HepG2 (cell line): Measurements from ENCODE around the gene CNIH3. TPM values are rescaled to one million over a fixed set of nuclear protein-coding genes. Genes with fewer than 3 reads are reported as not detected.
A peak's percentile ranks its signal among the peaks of the same experiment; 100 is the strongest.

Experiments used
- ATAC-seq: fragments of 200-7000 bp; cut with Tn5 transposase; 3 replicates; pipeline ENCODE4 v1.9.1; 2020; ENCODE audit warnings: mild to moderate bottlenecking, moderate library complexity
- BruUV-seq: library from RNA; stranded (reverse); fragments of 400-500 nt; replicated peaks from 2 replicates; lab custom pipeline; 2021; lab: Mats Ljungman, UMichigan
- CTCF ChIA-PET: fragments of 300-600 bp; formaldehyde crosslinking; extraction: SDS; loops from one replicate; lab custom pipeline; 2021; ENCODE audit warnings: low total read pairs, inconsistent platforms, low intra/inter-chr PET ratio; lab: Yijun Ruan, JAX
- POLR2A ChIA-PET: fragments of 350-600 bp; sonication (Branson Sonifier 250); formaldehyde crosslinking; loops from one replicate; lab custom pipeline; 2020; ENCODE audit warnings: antibody characterized with exemption, inconsistent platforms; lab: Yijun Ruan, JAX
- DNase-seq: peaks from one replicate; pipeline ENCODE4 v3.0.0-alpha.2; 2015; ENCODE audit warnings: low spot score
- FAIRE-seq: peaks from 3 replicates; lab custom pipeline; 2011; peaks lifted over from hg19 to GRCh38; lab: Jason Lieb, UNC
- H2AFZ ChIP-seq: one replicate; pipeline ENCODE4 v1.6.1; 2011; ENCODE audit warnings: low read length, inconsistent platforms
- H3K27ac ChIP-seq: fragments of 300-600 bp; 3 replicates; pipeline ENCODE4 v1.8.0; 2011; ENCODE audit warnings: mixed run types, mild to moderate bottlenecking, mixed read lengths, low read length, inconsistent platforms; ENCODE audit not compliant: insufficient read depth; ENCODE audit errors: extremely low read length
- H3K27me3 ChIP-seq, 2 experiments: fragments of 200-600 bp in 1 of 2; 2 replicates in 1 of 2; 3 replicates in 1 of 2; pipeline versions ENCODE4 v1.6.0 to v1.8.0; 2011; ENCODE audit warnings: low read length in 2 of 2, mild to moderate bottlenecking in 2 of 2, moderate library complexity in 2 of 2, inconsistent platforms in 1 of 2; ENCODE audit not compliant: insufficient read depth in 2 of 2, control insufficient read depth in 1 of 2
- H3K36me3 ChIP-seq, 2 experiments: fragments of 200-600 bp in 1 of 2; replicated peaks in 1 of 2; 2 replicates in 1 of 2; 3 replicates in 1 of 2; pipeline versions ENCODE4 v1.5.1 to v1.8.0; 2011; ENCODE audit warnings: low read length in 2 of 2, inconsistent platforms in 1 of 2; ENCODE audit not compliant: insufficient read depth in 2 of 2, control insufficient read depth in 1 of 2
- H3K4me1 ChIP-seq: 2 replicates; pipeline ENCODE4 v1.5.1; 2012; ENCODE audit warnings: low read length, inconsistent platforms; ENCODE audit not compliant: insufficient read depth
- H3K4me2 ChIP-seq: 2 replicates; pipeline ENCODE4 v1.6.0; 2011; ENCODE audit warnings: low read depth, low read length, inconsistent platforms
- H3K4me3 ChIP-seq, 3 experiments: fragments of 200-600 bp in 1 of 3; sonication (generic), shearing (Covaris generic) in 1 of 3; replicated peaks in 1 of 3; 2 replicates each; pipeline ENCODE4 v1.5.1; 2011 to 2016; ENCODE audit warnings: low read length in 3 of 3, inconsistent platforms in 2 of 3, low read depth in 2 of 3, mild to moderate bottlenecking in 2 of 3, control low read depth in 1 of 3, mixed read lengths in 1 of 3; ENCODE audit not compliant: insufficient read depth in 1 of 3
- H3K79me2 ChIP-seq: one replicate; pipeline ENCODE4 v1.6.1; 2011; ENCODE audit warnings: low read length, inconsistent platforms; ENCODE audit not compliant: insufficient read depth
- H3K9ac ChIP-seq: 2 replicates; pipeline ENCODE4 v1.6.0; 2011; ENCODE audit warnings: mild to moderate bottlenecking, low read depth, low read length, inconsistent platforms; ENCODE audit not compliant: insufficient read depth
- H3K9me3 ChIP-seq: 2 replicates; pipeline ENCODE4 v1.5.1; 2012; ENCODE audit warnings: mild to moderate bottlenecking, low read length
- H4K20me1 ChIP-seq: 2 replicates; pipeline ENCODE4 v1.6.0; 2011; ENCODE audit warnings: inconsistent platforms, mild to moderate bottlenecking, low read length, moderate library complexity; ENCODE audit not compliant: insufficient read depth
- KDM5B ChIP-seq: sonication (generic); formaldehyde crosslinking; IDR thresholded peaks from 2 replicates; pipeline ENCODE4 v1.4.0; 2020; ENCODE audit warnings: missing genetic modification reagents, mild to moderate bottlenecking, borderline replicate concordance
- POLR2AphosphoS5 ChIP-seq: IDR thresholded peaks from 2 replicates; pipeline ENCODE4 v1.6.1; 2012; ENCODE audit warnings: low read depth, low read length
- RAD21 ChIP-seq: fragments of 450-650 bp; formaldehyde crosslinking; IDR thresholded peaks from 2 replicates; pipeline ENCODE4 v1.5.0; 2020; ENCODE audit warnings: mild to moderate bottlenecking
- ZNF614 ChIP-seq: IDR thresholded peaks from 2 replicates; pipeline ENCODE4 v1.6.1; 2018; ENCODE audit warnings: missing biosample characterization, missing genetic modification reagents, inconsistent platforms, borderline replicate concordance
- WGBS: methylation state at CpG from one replicate; pipeline ENCODE4 v1.1.6; 2017; ENCODE audit warnings: low lambda C conversion rate; 5-methylcytosine and 5-hydroxymethylcytosine counted together
- in situ Hi-C: cut with HindIII; loops from 2 replicates; pipeline ENCODE4 v1.10.0; 2017; ENCODE audit warnings: low pct_unique_long_range_greater_than_20kb; ENCODE audit not compliant: extremely low pct_ligation_motif_present
- intact Hi-C: fragments of 100-400 bp; cut with micrococcal nuclease; formaldehyde crosslinking; loops from one replicate; pipeline ENCODE4 v1.10.0; 2022; ENCODE audit not compliant: unreplicated experiment
- polyA plus RNA-seq, 8 experiments: library from polyadenylated mRNA; depleted of rRNA in 3 of 8; stranded (reverse) in 7 of 8; unstranded in 1 of 8; fragments of >200 nt; fragmentation: Illumina TruSeq in 4 of 8; extraction: Trizol in 4 of 8; gene quantifications; 2 replicates each; pipeline versions ENCODE4 v1.2.1 to v1.2.3, GENCODE V29; 2011 to 2016; ENCODE audit warnings: low read depth in 4 of 8, missing spikeins in 1 of 8, mixed read lengths in 1 of 8; ENCODE audit not compliant: insufficient read depth in 1 of 8
- total RNA-seq, 5 experiments: library from RNA; depleted of rRNA; stranded (reverse); fragments of >200 nt; fragmentation: Illumina TruSeq; extraction: Trizol; gene quantifications; 2 replicates each; pipeline ENCODE4 v1.2.3, GENCODE V29; 2016; ENCODE audit warnings: low read depth in 1 of 5
- TF ChIP-seq, protein P1 (sequence below): sonication (generic); IDR thresholded peaks from 2 replicates; pipeline ENCODE4 v1.6.1; 2016; ENCODE audit warnings: low read depth, borderline replicate concordance
- TF ChIP-seq, protein P2 (sequence below): sonication (generic); formaldehyde crosslinking; IDR thresholded peaks from 2 replicates; pipeline ENCODE4 v1.5.0; 2020; ENCODE audit warnings: mild to moderate bottlenecking, missing genetic modification reagents

Gene CNIH3
- total and polyA plus RNA-seq, 2 of the 13 experiments (the other 11 are each of a cell fraction or from before 2014, with no cell fraction given) = 0.36 to 1.1 TPM

DNA sequence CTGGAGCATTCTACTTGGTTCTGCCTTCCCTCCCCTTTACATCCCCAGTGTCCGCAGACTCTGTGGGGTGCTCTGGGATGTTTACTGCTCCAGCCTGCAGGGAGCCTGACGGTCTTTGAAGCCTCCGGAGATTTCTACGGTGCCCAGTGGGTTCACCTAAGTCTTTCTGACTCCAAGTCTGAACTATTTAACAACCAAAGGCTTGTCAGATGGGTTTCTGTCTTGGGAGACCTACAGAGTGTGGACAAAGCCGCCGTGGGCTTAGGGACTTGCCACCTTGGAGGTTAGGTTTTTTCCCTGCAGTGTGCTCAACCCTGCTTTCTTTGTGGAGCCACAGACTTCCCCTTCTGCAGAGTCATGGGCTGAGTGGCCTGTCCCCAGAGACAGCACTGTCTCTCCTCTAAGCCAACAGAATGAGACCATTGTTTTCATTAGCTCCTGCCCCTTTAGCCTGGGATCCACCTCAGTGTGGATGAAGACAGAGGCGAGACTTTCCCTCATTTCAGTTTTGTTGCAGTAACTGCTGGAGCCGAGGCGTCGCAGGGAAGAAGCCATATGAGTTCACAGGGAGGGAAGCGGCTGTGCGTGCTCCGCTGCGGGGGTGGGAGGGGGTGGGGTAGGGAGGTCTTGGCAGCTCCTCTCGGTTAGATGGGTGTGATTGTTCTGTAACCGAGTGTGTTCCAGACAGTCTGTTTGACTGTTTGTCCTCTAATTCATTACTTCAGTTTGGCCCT, 120.7 kb downstream of the CNIH3 start:
- DNase-seq (peak; percentile 10), ATAC-seq (peak; percentile 73), FAIRE-seq (no peak)
- BruUV-seq = no TSS peak
- intact Hi-C loops = no loop called here
- no peaks in the 10 kb centered on the region for H3K36me3 ChIP-seq
- H3K9ac ChIP-seq = no peak overlapping the region; the same call in 1 of the 2 replicates
- no peak overlapping the region for H3K4me3 ChIP-seq
- peak overlapping the region; percentile 25; the same call in 1 of the 2 replicates for H3K4me2 ChIP-seq
- H3K27me3 ChIP-seq = peaks cover 0 to 9% of the 10 kb centered on the region in 2 experiments; a peak in 2 of 5 replicates
- H3K4me1 ChIP-seq = peaks cover 16% of the 10 kb centered on the region
- H3K79me2 ChIP-seq = no peaks in the 10 kb centered on the region
- 18% methylated on average over 16 of the region's 16 CpGs for whole genome bisulfite sequencing
- no peaks in the 10 kb centered on the region for H3K9me3 ChIP-seq
- POLR2A ChIA-PET = no interaction called here
- in situ Hi-C loops = no loop called here
- TF ChIP-seq RAD21 (CRISPR knock-in tag) = no peak
- no peak for TF ChIP-seq ZNF614 (CRISPR knock-in tag)
- TF ChIP-seq KDM5B (CRISPR knock-in tag) = no peak
- TF ChIP-seq, protein P1, sequence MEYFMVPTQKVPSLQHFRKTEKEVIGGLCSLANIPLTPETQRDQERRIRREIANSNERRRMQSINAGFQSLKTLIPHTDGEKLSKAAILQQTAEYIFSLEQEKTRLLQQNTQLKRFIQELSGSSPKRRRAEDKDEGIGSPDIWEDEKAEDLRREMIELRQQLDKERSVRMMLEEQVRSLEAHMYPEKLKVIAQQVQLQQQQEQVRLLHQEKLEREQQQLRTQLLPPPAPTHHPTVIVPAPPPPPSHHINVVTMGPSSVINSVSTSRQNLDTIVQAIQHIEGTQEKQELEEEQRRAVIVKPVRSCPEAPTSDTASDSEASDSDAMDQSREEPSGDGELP = no peak
- TF ChIP-seq, protein P2, sequence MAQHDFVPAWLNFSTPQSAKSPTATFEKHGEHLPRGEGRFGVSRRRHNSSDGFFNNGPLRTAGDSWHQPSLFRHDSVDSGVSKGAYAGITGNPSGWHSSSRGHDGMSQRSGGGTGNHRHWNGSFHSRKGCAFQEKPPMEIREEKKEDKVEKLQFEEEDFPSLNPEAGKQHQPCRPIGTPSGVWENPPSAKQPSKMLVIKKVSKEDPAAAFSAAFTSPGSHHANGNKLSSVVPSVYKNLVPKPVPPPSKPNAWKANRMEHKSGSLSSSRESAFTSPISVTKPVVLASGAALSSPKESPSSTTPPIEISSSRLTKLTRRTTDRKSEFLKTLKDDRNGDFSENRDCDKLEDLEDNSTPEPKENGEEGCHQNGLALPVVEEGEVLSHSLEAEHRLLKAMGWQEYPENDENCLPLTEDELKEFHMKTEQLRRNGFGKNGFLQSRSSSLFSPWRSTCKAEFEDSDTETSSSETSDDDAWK = no peak
- TF ChIP-seq POLR2AphosphoS5 = no peak
- TF ChIP-seq, all 625 proteins: peak for 0
- no peak overlapping the region for H3K27ac ChIP-seq
- H2AFZ ChIP-seq = no peak overlapping the region
- CTCF ChIA-PET = no interaction called here
- no peaks in the 10 kb centered on the region for H4K20me1 ChIP-seq
